ENCODE results near the gene STK38L. TPM values are rescaled to one million over a fixed set of nuclear protein-coding genes. Genes with fewer than 3 reads are reported as not detected.
A peak's percentile ranks its signal among the peaks of the same experiment; 100 is the strongest.

STK38L gene
- total RNA-seq, 5 donors from 2014 or later (not counting 1 experiment from before 2014, with no cell fraction given) = 13.5 to 19.6 (median 18.3) TPM

DNA sequence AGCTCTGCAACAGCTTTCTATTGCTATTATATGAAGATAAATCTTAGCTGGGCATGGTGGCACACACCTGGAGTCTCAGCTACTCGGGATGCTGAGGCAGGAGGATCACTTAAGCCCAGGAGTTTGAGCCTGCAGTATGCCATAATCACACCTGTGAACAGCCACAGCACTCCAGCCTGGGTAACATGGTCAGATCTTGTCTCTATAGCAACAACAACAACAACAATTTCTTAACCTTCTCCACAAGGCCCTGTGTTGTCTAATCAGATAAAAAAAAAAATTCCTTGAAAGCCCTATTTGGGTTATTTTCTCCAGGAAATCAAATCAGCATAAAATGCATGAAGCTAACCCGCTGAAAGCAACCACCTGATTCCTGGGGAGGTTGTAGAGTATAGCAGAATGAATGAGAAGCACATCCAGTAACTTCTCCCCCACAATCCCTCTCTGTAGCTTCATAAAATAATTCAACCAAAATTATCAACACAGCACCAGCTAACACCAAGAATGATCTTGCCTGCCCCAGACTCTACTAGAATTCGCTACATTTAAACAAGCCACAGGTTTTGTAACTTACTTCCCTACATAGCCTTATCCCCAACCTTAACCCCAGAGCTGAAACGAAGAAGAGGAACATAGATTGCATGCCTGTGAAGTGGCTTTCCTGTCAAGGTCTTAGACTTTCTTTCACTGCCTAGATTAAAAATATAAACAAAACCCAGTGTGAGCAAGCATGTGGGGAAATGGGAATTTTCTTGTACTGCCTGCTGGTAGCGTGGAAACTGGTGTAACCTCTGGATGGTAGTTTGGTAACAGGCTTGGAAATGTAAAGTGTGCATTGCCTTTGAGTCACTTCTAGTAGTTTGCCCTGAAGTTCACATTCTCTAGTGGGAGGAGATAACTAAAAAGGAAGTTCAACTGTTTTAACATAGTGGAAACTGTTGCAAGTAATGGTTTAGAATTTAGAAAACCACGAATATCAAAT, 6.0 kb upstream of the STK38L start:
- peak overlapping the region; percentile 38 for H3K27ac ChIP-seq (ENCODE audit: low read length)
- 53% methylated on average over 3 of the region's 6 CpGs for WGBS (ENCODE audit: insufficient coverage)
- POLR2A ChIA-PET = interaction anchor here in 1 of 2 donors (0.7 kb wide), 1 partner anchor 217 kb away, joined by 4 read pairs; no protein-coding TSS in a partner anchor

DNA sequence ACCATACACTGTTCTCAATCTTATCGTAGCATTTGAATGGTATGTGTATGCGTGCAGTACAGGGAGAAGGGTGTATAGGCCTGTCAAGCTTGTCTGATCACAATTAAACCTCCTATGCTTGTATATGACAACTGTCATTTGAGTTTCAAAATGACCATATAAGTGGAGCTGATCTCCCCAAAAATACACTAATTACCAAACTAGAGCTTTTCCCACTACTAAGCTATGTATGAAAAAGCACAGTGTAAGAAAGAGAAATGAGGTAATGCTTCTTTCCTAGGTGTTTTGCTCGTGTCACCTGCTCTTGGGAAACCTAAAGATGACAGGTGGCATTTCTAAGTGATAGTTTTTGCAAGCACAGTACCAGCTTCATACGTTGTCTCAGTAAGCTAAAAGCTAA, 1.1 kb upstream of the STK38L start:
- Mint-ChIP-seq H3K27ac (peak overlapping the region; percentile 49 to 92), H3K27me3 (no peaks in the 10 kb centered on the region), H3K4me1 (peaks cover 52 to 60% (median 55%) of the 10 kb centered on the region in 3 donors), H3K36me3 (peaks cover under 1% of the 10 kb centered on the region), H3K4me3 (peak overlapping the region; percentile 96 to 99 (median 98)), H3K9me3 (no peaks in the 10 kb centered on the region)
- Histone ChIP-seq H3K36me3 (ENCODE audit: control insufficient read depth in 2 of 2, extremely low read depth in 1 of 2, insufficient read depth in 1 of 2, low read length in 1 of 2) (no peaks in the 10 kb centered on the region), H3K27ac (ENCODE audit: low read length) (peak overlapping the region; percentile 90), H3K27me3 (replicated peaks in 1 of 2; ENCODE audit: control insufficient read depth in 2 of 2, extremely low read depth in 1 of 2, insufficient read depth in 2 of 2, low read length in 1 of 2) (no peaks in the 10 kb centered on the region), H3K4me3 (ENCODE audit: control insufficient read depth in 1 of 2, extremely low read depth in 1 of 2, low read length in 1 of 2) (no peak overlapping the region), H3K9me3 (no peaks in the 10 kb centered on the region), H3K4me1 (ENCODE audit: control insufficient read depth in 1 of 2, extremely low read depth in 1 of 2, insufficient read depth in 2 of 2, low read length in 2 of 2) (peaks cover 12 to 15% of the 10 kb centered on the region in 2 experiments)
- POLR2A ChIA-PET = interaction anchor here in 1 of 2 donors (0.6 kb wide), 1 partner anchor 63 kb away, joined by 3 read pairs; no protein-coding TSS in a partner anchor
- no CpG with 5 or more reads among the region's 4 CpGs for WGBS (ENCODE audit: insufficient coverage)
- CTCF ChIA-PET = interaction anchor here (0.6 to 1.8 kb wide), 3 partner anchors 64 to 457 kb away, joined by 3 to 11 read pairs (median 4); partner anchors contain the start of gene TM7SF3 (in 1 of the 2)
- no peak for ATAC-seq (replicated peaks in 1 of 4)
- DNase-seq = no peak

More for the DNA sequence above, 6.0 kb upstream of the STK38L start:
- no peaks in the 10 kb centered on the region for H3K27me3 Mint-ChIP-seq
- H3K9me3 Mint-ChIP-seq = peaks cover 0 to 1% (median 0%) of the 10 kb centered on the region in 3 donors
- Histone ChIP-seq H3K4me3 (ENCODE audit: control insufficient read depth in 1 of 2, extremely low read depth in 1 of 2, low read length in 1 of 2) (no peak overlapping the region), H3K4me1 (ENCODE audit: control insufficient read depth in 1 of 2, extremely low read depth in 1 of 2, insufficient read depth in 2 of 2, low read length in 2 of 2) (peaks cover 4 to 12% of the 10 kb centered on the region in 2 experiments), H3K9me3 (no peaks in the 10 kb centered on the region), H3K36me3 (ENCODE audit: control insufficient read depth in 2 of 2, extremely low read depth in 1 of 2, insufficient read depth in 1 of 2, low read length in 1 of 2) (no peaks in the 10 kb centered on the region), H3K27me3 (replicated peaks in 1 of 2; ENCODE audit: control insufficient read depth in 2 of 2, extremely low read depth in 1 of 2, insufficient read depth in 2 of 2, low read length in 1 of 2) (no peaks in the 10 kb centered on the region)
- H3K4me1 Mint-ChIP-seq = peaks cover 26 to 28% (median 27%) of the 10 kb centered on the region in 3 donors
- no peaks in the 10 kb centered on the region for H3K36me3 Mint-ChIP-seq
- CTCF ChIA-PET = interaction anchor here (0.6 to 1.1 kb wide), 4 partner anchors 203 to 1913 kb away, joined by 3 to 5 read pairs (median 4); no protein-coding TSS in a partner anchor
- DNase-seq (peak in 2 of 35 experiments; percentile 13 to 23), ATAC-seq (replicated peaks in 1 of 4) (peak; percentile 50 to 85 (median 67))
- H3K27ac Mint-ChIP-seq = peak overlapping the region; percentile 80 to 85
- H3K4me3 Mint-ChIP-seq = peak overlapping the region in 2 of 3 donors; percentile 23 to 29

DNA sequence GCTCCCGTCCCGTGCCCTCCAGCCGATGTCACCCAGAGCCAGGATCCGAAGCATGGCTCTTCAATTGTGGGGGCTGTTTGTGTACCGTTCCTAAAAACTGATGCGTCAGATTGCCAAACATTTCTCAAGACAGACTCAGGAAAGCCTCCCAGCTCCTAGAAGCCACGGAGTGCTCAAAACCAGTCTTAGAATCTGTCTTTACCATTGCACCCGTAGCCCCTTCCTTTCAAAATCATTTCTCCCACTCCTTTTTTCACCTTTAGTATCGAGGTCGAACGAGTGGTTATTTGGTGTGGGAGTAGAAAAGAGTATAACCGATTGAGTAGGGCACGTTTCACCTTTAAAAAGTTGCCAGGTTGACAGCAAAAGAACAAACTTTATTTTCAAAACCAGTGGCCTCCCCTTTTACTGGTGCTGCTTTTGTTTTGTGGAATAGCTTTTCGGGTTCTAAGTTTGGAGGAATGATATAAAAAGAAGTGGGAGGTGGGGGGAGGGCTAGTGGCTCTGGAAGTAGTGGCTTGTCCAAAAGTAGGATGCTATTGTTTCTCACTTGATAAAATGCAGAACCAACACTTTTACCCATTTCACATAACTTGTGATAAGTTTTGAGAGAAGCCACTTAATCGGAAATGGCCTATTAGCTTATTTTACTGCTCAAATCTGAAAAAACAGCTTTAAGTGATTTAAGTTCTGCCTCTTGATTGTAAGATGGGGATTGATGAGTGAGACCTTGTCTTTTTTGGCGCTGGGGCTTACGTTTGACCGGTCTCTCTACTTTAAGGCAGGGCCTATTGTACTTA, 803 bp downstream of the STK38L start:
- Mint-ChIP-seq H3K27me3 (no peaks in the 10 kb centered on the region), H3K4me1 (peaks cover 42 to 52% (median 44%) of the 10 kb centered on the region in 3 donors), H3K36me3 (peaks cover 8% of the 10 kb centered on the region), H3K27ac (peak overlapping the region; percentile 92 to 94), H3K4me3 (peak overlapping the region; percentile 96 to 99 (median 98)), H3K9me3 (no peaks in the 10 kb centered on the region)
- no peaks in the 10 kb centered on the region for H3K27me3 ChIP-seq (replicated peaks in 1 of 2; ENCODE audit: control insufficient read depth in 2 of 2, extremely low read depth in 1 of 2, insufficient read depth in 2 of 2, low read length in 1 of 2)
- peak overlapping the region; percentile 78 for H3K27ac ChIP-seq (ENCODE audit: low read length)
- ChIA-PET POLR2A (interaction anchor here in 1 of 2 donors (0.6 to 0.9 kb wide), 4 partner anchors 35 to 580 kb away, joined by 3 to 4 read pairs (median 3); no protein-coding TSS in a partner anchor), CTCF (interaction anchor here (0.6 to 1.8 kb wide), 3 partner anchors 62 to 273 kb away, joined by 3 to 11 read pairs (median 5); no protein-coding TSS in a partner anchor)
- ATAC-seq (replicated peaks in 1 of 4) (no peak), DNase-seq (peak in 2 of 35 experiments; percentile 3 to 9)
- no peaks in the 10 kb centered on the region for H3K36me3 ChIP-seq (ENCODE audit: control insufficient read depth in 2 of 2, extremely low read depth in 1 of 2, insufficient read depth in 1 of 2, low read length in 1 of 2)
- peak overlapping the region; percentile 87 to 97 for H3K4me3 ChIP-seq (ENCODE audit: control insufficient read depth in 1 of 2, extremely low read depth in 1 of 2, low read length in 1 of 2)
- peaks cover 4 to 12% of the 10 kb centered on the region in 2 experiments for H3K4me1 ChIP-seq (ENCODE audit: control insufficient read depth in 1 of 2, extremely low read depth in 1 of 2, insufficient read depth in 2 of 2, low read length in 2 of 2)
- 0% methylated on average over 6 of the region's 18 CpGs for WGBS (ENCODE audit: insufficient coverage)
- no peaks in the 10 kb centered on the region for H3K9me3 ChIP-seq

DNA sequence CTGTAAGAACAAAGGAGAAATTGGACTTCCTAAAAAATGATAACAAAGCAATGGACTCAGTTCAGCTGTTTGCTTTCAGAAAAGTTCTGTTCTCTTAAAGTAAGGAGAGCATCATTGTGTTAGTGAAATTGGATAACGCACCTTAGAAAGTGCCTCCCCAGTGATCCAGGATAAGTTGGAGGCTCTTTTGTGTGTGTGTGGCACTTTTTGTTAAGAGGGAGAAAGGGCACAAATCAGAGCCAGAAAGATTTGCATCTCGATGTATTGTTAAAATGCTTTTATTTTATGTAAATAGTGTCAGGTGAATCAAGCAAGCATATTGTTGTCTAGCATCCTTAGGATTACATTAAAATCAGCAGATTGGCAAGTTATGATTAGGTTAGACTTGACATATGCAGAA, 2.1 kb downstream of the STK38L start:
- Histone ChIP-seq H3K27me3 (replicated peaks in 1 of 2; ENCODE audit: control insufficient read depth in 2 of 2, extremely low read depth in 1 of 2, insufficient read depth in 2 of 2, low read length in 1 of 2) (no peaks in the 10 kb centered on the region), H3K4me1 (ENCODE audit: control insufficient read depth in 1 of 2, extremely low read depth in 1 of 2, insufficient read depth in 2 of 2, low read length in 2 of 2) (peaks cover 4 to 12% of the 10 kb centered on the region in 2 experiments), H3K36me3 (ENCODE audit: control insufficient read depth in 2 of 2, extremely low read depth in 1 of 2, insufficient read depth in 1 of 2, low read length in 1 of 2) (no peaks in the 10 kb centered on the region), H3K4me3 (ENCODE audit: control insufficient read depth in 1 of 2, extremely low read depth in 1 of 2, low read length in 1 of 2) (no peak overlapping the region), H3K9me3 (no peaks in the 10 kb centered on the region), H3K27ac (ENCODE audit: low read length) (no peak overlapping the region)
- Mint-ChIP-seq H3K4me3 (peak overlapping the region in 2 of 3 donors; percentile 50 to 99), H3K9me3 (no peaks in the 10 kb centered on the region), H3K27me3 (no peaks in the 10 kb centered on the region), H3K4me1 (peaks cover 43 to 58% (median 49%) of the 10 kb centered on the region in 3 donors), H3K27ac (peak overlapping the region in 1 of 2 donors; percentile 24), H3K36me3 (peaks cover 8% of the 10 kb centered on the region)
- WGBS (ENCODE audit: insufficient coverage) = 100% methylated on average over 2 of the region's 2 CpGs
- ATAC-seq (replicated peaks in 1 of 4) = no peak
- ChIA-PET POLR2A (no interaction called here), CTCF (no interaction called here)
- no peak for DNase-seq

DNA sequence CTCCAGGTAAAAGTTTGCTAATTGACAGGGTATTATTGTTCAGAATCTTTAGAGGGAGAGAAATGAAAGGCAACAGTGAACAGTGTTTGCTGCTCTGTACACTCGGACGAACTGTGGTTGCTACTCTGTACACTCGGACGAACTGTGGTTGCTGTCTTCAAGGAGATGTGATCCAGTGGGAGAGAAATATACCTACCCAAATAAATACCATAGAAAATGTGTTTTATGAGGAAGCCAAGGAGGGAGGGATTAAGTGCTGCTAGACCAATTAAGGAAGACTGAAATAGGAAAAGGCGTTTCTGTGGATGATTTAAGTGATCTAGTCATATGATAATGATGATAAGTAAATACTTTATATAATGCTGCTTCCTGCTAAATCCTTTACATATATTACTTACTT, 2.7 kb downstream of the STK38L start:
- CTCF ChIA-PET = no interaction called here
- Histone ChIP-seq H3K27me3 (replicated peaks in 1 of 2; ENCODE audit: control insufficient read depth in 2 of 2, extremely low read depth in 1 of 2, insufficient read depth in 2 of 2, low read length in 1 of 2) (no peaks in the 10 kb centered on the region), H3K4me3 (ENCODE audit: control insufficient read depth in 1 of 2, extremely low read depth in 1 of 2, low read length in 1 of 2) (no peak overlapping the region), H3K4me1 (ENCODE audit: control insufficient read depth in 1 of 2, extremely low read depth in 1 of 2, insufficient read depth in 2 of 2, low read length in 2 of 2) (peaks cover 4 to 12% of the 10 kb centered on the region in 2 experiments), H3K9me3 (no peaks in the 10 kb centered on the region), H3K27ac (ENCODE audit: low read length) (no peak overlapping the region), H3K36me3 (ENCODE audit: control insufficient read depth in 2 of 2, extremely low read depth in 1 of 2, insufficient read depth in 1 of 2, low read length in 1 of 2) (no peaks in the 10 kb centered on the region)
- peak overlapping the region in 1 of 3 donors; percentile 99 for H3K4me3 Mint-ChIP-seq
- no peak for ATAC-seq (replicated peaks in 1 of 4)
- no CpG with 5 or more reads among the region's 5 CpGs for WGBS (ENCODE audit: insufficient coverage)
- no peak for DNase-seq
- POLR2A ChIA-PET = no interaction called here
- H3K27ac Mint-ChIP-seq = no peak overlapping the region
- peaks cover 47 to 59% (median 49%) of the 10 kb centered on the region in 3 donors for H3K4me1 Mint-ChIP-seq
- no peaks in the 10 kb centered on the region for H3K27me3 Mint-ChIP-seq
- H3K36me3 Mint-ChIP-seq = peaks cover 8% of the 10 kb centered on the region
- H3K9me3 Mint-ChIP-seq = no peaks in the 10 kb centered on the region

All from T-cell (primary cell).